SK-N-SH treated with all-trans-retinoic acid at 6 μM for 48 hours (cell line): ENCODE data around the gene KRT6B.

Source experiments
- ARNTL ChIP-seq: fragments of 450-650 bp; formaldehyde crosslinking; IDR thresholded peaks from 2 replicates; pipeline ENCODE4 v1.5.0; 2020; ENCODE audit warnings: low read depth, mild to moderate bottlenecking, moderate library complexity, borderline replicate concordance
- BACH2 ChIP-seq: fragments of 250-450 bp; sonication (Bioruptor Pico); IDR thresholded peaks from 2 replicates; pipeline ENCODE4 v1.9.0; 2021; ENCODE audit warnings: mild to moderate bottlenecking, borderline replicate concordance
- POU6F1 ChIP-seq: fragments of 250-450 bp; sonication (Bioruptor Pico); IDR thresholded peaks from 2 replicates; pipeline ENCODE4 v1.8.0; 2021; ENCODE audit warnings: low read depth, mild to moderate bottlenecking, moderate library complexity, borderline replicate concordance
- TOX ChIP-seq: fragments of 250-450 bp; sonication (Bioruptor Pico); IDR thresholded peaks from 2 replicates; pipeline ENCODE4 v1.8.0; 2021; ENCODE audit warnings: mild to moderate bottlenecking, moderate library complexity, borderline replicate concordance
- ZC3H10 ChIP-seq: fragments of 250-450 bp; sonication (Bioruptor Pico); IDR thresholded peaks from 2 replicates; pipeline ENCODE4 v1.5.1; 2021; ENCODE audit warnings: mild to moderate bottlenecking, moderate library complexity
- ZNF70 ChIP-seq: fragments of 450-650 bp; formaldehyde crosslinking; IDR thresholded peaks from 2 replicates; pipeline ENCODE4 v1.5.0; 2020; ENCODE audit warnings: mild to moderate bottlenecking, moderate library complexity
- ZNF8 ChIP-seq: fragments of 450-650 bp; formaldehyde crosslinking; IDR thresholded peaks from 2 replicates; pipeline ENCODE4 v1.5.0; 2020; ENCODE audit warnings: mild to moderate bottlenecking, moderate library complexity
- TF ChIP-seq, protein P1 (sequence below): fragments of 250-450 bp; sonication (Bioruptor Pico); IDR thresholded peaks from 2 replicates; pipeline ENCODE4 v1.8.0; 2020; ENCODE audit warnings: mild to moderate bottlenecking, moderate library complexity, borderline replicate concordance

- TF ChIP-seq ZC3H10 (CRISPR knock-in tag) (no peak), TOX (CRISPR knock-in tag) (no peak), ZNF70 (CRISPR knock-in tag) (no peak), ZNF8 (no peak), BACH2 (CRISPR knock-in tag) (no peak), ARNTL (CRISPR knock-in tag) (no peak), POU6F1 (CRISPR knock-in tag) (no peak)
- TF ChIP-seq, protein P1, sequence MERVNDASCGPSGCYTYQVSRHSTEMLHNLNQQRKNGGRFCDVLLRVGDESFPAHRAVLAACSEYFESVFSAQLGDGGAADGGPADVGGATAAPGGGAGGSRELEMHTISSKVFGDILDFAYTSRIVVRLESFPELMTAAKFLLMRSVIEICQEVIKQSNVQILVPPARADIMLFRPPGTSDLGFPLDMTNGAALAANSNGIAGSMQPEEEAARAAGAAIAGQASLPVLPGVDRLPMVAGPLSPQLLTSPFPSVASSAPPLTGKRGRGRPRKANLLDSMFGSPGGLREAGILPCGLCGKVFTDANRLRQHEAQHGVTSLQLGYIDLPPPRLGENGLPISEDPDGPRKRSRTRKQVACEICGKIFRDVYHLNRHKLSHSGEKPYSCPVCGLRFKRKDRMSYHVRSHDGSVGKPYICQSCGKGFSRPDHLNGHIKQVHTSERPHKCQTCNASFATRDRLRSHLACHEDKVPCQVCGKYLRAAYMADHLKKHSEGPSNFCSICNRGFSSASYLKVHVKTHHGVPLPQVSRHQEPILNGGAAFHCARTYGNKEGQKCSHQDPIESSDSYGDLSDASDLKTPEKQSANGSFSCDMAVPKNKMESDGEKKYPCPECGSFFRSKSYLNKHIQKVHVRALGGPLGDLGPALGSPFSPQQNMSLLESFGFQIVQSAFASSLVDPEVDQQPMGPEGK (CRISPR knock-in tag) = no peak
Observed at GRCh38 chr12:52434081-52434733, 17.7 kb downstream of the KRT6B start, which contains the start of gene KRT75.
